ENCODE data around the gene PDE4D. TPM values are rescaled to one million over a fixed set of nuclear protein-coding genes. Genes with fewer than 3 reads are reported as not detected.

PDE4D gene
- total RNA-seq, 1 experiment from 2014 or later: 3.6 TPM

DNA sequence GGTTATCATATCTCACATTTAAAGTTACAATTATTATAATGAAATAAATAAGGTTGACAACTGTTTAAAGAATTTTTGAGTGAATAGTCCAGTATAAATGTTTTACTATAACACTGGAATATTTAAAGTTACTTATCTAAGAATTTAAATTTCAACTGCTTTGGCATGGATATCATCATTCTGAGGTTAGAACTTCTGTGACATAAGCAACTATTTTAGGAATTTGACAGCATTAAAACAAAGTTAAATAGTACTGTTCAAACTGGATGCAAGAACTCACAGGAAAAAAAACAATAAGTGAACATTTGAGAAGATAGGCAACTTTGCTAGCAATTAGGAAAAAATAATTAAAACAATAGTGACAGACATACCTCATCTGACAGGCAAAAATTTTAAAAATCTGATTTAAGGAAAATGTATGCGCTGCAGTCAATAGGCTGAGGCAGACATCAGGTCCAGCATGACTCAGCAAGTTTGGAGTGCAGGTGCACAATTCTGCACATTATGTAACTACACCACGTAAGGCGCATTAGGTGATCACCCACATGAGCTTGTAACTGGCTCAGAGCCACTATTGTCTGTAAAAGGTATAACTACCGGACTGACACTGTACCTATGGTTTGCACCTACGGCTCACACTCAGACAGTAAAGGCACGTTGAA lies 180.6 kb downstream of the PDE4D start:
- intact Hi-C loops (cut with micrococcal nuclease): no loop called here
- POLR2A ChIA-PET (ENCODE audit: unreplicated experiment): no interaction called here
- Histone ChIP-seq H3K27ac (ENCODE audit: low read length) (no peak overlapping the region), H3K9me2 (replicated peaks; ENCODE audit: low read length) (no peaks in the 10 kb centered on the region), H3K9ac (ENCODE audit: low read length) (no peak overlapping the region), H3K4me3 (ENCODE audit: low read length) (no peak overlapping the region), H3K36me3 (ENCODE audit: low read depth, low read length) (no peaks in the 10 kb centered on the region), H3F3A (ENCODE audit: low read length, unreplicated experiment) (no peaks in the 10 kb centered on the region), H2AFZ (ENCODE audit: low read length) (no peak overlapping the region), H3K4me1 (ENCODE audit: insufficient read depth, low read length) (no peaks in the 10 kb centered on the region), H3K27me3 (ENCODE audit: low read length) (no peaks in the 10 kb centered on the region), H3K79me2 (ENCODE audit: low read length) (no peaks in the 10 kb centered on the region), H3K9me3 (ENCODE audit: low read length) (no peaks in the 10 kb centered on the region), H4K20me1 (ENCODE audit: low read length) (no peaks in the 10 kb centered on the region), H3K4me2 (ENCODE audit: low read length) (no peak overlapping the region)
- no TSS peak for BruUV-seq (replicated peaks)
- no peak for TF ChIP-seq CTCF (conservative IDR thresholded peaks at IDR 0.05; ENCODE audit: low read depth, low read length)
- no peak for TF ChIP-seq EZH2 (IDR thresholded peaks at IDR 0.05; ENCODE audit: low read length, unreplicated experiment)
- no peak for TF ChIP-seq EZH2phosphoT487 (IDR thresholded peaks at IDR 0.05; ENCODE audit: borderline replicate concordance, low read length)
- no peak for DNase-seq
- ATAC-seq: no peak
- CTCF ChIA-PET: no interaction called here

DNA sequence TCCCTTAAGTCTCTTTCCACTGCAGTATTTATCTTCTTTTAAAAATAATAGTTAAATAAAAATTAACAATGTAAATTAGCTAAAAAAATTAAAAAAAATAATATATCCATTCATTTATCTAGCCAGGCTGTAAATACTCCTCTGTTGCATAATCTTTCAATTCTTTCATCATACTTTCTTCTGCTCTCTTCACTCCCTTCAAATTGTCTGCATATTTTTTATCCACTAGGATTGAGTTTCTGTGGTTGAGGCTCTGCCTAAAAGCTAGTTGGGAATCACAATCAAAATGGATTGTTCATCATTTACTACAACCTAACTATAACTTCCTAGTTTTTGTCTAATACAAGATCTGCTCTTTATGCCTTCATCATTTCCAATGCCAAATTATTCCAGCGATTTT lies 182.2 kb downstream of the PDE4D start:
- CTCF ChIA-PET: no interaction called here
- TF ChIP-seq EZH2phosphoT487 (IDR thresholded peaks at IDR 0.05; ENCODE audit: borderline replicate concordance, low read length) (no peak), CTCF (conservative IDR thresholded peaks at IDR 0.05; ENCODE audit: low read depth, low read length) (no peak), EZH2 (IDR thresholded peaks at IDR 0.05; ENCODE audit: low read length, unreplicated experiment) (no peak)
- intact Hi-C loops (cut with micrococcal nuclease): no loop called here

DNA sequence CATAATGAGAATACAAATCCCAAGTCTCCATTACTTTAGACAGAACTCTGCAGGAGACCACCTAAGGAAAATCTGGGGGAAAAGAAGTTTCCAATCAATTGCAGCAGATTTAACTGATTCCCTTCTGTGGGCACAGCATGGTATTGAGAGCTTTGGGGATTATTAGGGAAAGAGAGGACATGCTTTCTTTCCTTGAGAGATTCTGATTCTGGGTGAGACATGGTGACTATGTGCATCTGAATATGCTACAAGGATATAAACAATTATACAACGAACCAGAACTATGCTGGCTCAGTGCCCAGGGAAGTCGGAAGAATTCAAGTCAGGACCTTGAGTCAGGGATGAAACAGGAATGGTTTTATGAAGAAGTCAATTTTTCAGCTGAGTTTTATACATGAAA lies 183.7 kb downstream of the PDE4D start:
- Histone ChIP-seq H3K9me3 (ENCODE audit: low read length) (no peaks in the 10 kb centered on the region), H3K4me3 (ENCODE audit: low read length) (no peak overlapping the region), H3K9ac (ENCODE audit: low read length) (no peak overlapping the region), H2AFZ (ENCODE audit: low read length) (no peak overlapping the region), H3K9me2 (replicated peaks; ENCODE audit: low read length) (no peaks in the 10 kb centered on the region), H3K79me2 (ENCODE audit: low read length) (no peaks in the 10 kb centered on the region), H3K27ac (ENCODE audit: low read length) (no peak overlapping the region), H3K4me2 (ENCODE audit: low read length) (no peak overlapping the region), H3K4me1 (ENCODE audit: insufficient read depth, low read length) (no peaks in the 10 kb centered on the region), H3K36me3 (ENCODE audit: low read depth, low read length) (no peaks in the 10 kb centered on the region), H3F3A (ENCODE audit: low read length, unreplicated experiment) (no peaks in the 10 kb centered on the region), H3K27me3 (ENCODE audit: low read length) (no peaks in the 10 kb centered on the region), H4K20me1 (ENCODE audit: low read length) (no peaks in the 10 kb centered on the region)
- TF ChIP-seq EZH2 (IDR thresholded peaks at IDR 0.05; ENCODE audit: low read length, unreplicated experiment) (no peak), CTCF (conservative IDR thresholded peaks at IDR 0.05; ENCODE audit: low read depth, low read length) (no peak), EZH2phosphoT487 (IDR thresholded peaks at IDR 0.05; ENCODE audit: borderline replicate concordance, low read length) (no peak)
- intact Hi-C loops (cut with micrococcal nuclease): no loop called here
- POLR2A ChIA-PET (ENCODE audit: unreplicated experiment): no interaction called here
- CTCF ChIA-PET: no interaction called here
- DNase-seq (peak; percentile 41), ATAC-seq (no peak)
- BruUV-seq (replicated peaks): no TSS peak

More for the DNA sequence above, 182.2 kb downstream of the PDE4D start:
- DNase-seq (no peak), ATAC-seq (no peak)
- no peaks in the 10 kb centered on the region for H3K4me1 ChIP-seq (ENCODE audit: insufficient read depth, low read length)
- H3K27me3 ChIP-seq (ENCODE audit: low read length): no peaks in the 10 kb centered on the region
- no peaks in the 10 kb centered on the region for H3K79me2 ChIP-seq (ENCODE audit: low read length)
- no peaks in the 10 kb centered on the region for H3K9me3 ChIP-seq (ENCODE audit: low read length)
- H4K20me1 ChIP-seq (ENCODE audit: low read length): no peaks in the 10 kb centered on the region
- H3K27ac ChIP-seq (ENCODE audit: low read length): no peak overlapping the region
- no peak overlapping the region for H3K9ac ChIP-seq (ENCODE audit: low read length)
- H3F3A ChIP-seq (ENCODE audit: low read length, unreplicated experiment): no peaks in the 10 kb centered on the region
- no peaks in the 10 kb centered on the region for H3K9me2 ChIP-seq (replicated peaks; ENCODE audit: low read length)
- H3K36me3 ChIP-seq (ENCODE audit: low read depth, low read length): no peaks in the 10 kb centered on the region
- no peak overlapping the region for H3K4me2 ChIP-seq (ENCODE audit: low read length)
- POLR2A ChIA-PET (ENCODE audit: unreplicated experiment): no interaction called here
- no peak overlapping the region for H2AFZ ChIP-seq (ENCODE audit: low read length)
- BruUV-seq (replicated peaks): no TSS peak
- no peak overlapping the region for H3K4me3 ChIP-seq (ENCODE audit: low read length)
